ENCODE measurements around the gene SRGAP3.
A peak's percentile ranks its signal among the peaks of the same experiment; 100 is the strongest.
"Not testable (repeated sequence)": the region's sequence is repeated elsewhere in the genome, so short reads cannot be mapped to it uniquely, and the experiment has no call there.

The SRGAP3 gene

DNA sequence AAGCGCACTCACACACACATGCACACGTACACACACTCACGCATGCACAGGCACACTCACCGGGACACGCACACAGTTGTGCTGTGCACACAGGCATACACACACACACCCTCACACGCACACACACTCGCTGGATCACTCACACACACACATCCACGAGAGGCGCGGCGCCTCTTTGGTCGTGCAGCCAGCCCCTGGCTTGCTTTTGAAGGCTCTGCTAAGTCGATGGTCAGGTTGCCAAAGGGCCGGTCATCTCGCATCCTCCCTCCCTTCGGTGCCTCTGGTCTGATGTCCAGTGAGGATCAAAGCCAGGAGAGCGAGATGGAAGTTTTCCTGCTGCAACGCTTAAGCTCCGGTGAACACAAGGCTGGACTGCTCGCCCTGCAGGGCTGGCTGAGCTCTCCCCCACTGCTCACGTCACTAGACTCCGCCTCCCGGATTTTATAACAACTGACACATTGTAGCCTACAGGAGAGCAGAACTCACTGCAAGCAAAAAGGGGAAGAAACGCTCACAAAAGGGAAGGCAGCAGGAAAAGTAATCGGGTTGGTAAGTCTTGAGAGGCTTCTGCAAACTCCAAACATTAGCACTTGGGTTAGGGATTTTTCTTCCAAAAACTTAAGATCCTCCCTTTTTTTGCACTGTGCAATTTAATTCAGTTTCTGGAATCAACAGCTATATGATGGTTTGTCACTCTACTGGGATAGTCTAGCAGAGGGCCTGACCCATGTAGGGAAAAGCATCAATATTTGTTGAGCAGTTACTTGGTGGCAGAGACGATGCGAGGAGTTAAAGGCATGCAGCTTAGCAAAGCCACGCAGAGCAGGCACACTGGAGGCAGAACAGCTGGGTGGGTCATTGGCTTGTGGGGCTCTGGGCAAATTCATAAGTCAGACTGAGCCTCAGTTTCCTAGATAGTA is at the start of gene SRGAP3:
Gene SRGAP3 (minus strand): TSS at position 374 of the 920 bp plus-strand sequence. CDS start 695 bp downstream, outside the sequence.
- peak; percentile 80 to 86 for DNase-seq

DNA sequence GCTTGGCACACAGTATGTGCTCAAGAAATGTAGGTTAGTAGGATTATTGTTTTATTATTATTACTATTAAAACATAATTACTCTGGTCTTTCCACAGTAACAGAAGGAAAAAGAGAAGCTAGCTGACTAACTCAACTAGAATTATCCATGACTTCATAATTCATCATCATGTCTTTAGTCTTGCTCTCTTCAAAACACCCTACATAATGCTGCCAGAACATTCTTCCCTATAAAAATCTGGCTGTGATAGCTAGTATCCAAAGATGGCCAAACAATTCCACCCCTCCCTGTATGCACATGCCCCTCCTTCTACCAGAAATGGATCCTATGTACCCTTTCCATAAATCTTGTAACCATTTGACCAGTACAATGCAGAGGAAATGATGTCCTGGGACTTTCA is 48.8 kb upstream of the SRGAP3 start:
- no peak for DNase-seq

DNA sequence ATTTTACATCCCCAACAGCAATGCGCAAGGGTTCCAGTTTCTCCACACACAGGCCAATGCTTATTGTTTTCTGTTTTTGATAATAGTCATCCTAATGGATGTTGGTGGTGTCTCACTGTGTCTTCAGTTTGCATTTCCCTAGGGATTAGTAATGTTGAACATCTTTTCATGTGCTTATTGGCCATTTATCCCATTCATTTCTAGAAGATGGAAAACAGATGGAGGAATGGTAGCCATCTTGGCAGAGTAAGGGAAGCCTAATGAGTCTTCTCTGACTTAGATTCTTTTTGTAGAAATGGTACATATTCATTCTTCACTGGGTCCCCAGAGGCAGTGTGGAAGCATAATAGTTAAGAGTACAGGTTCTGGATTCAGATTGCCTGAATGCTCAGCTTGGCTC is 46.8 kb upstream of the SRGAP3 start:
- DNase-seq = no peak

DNA sequence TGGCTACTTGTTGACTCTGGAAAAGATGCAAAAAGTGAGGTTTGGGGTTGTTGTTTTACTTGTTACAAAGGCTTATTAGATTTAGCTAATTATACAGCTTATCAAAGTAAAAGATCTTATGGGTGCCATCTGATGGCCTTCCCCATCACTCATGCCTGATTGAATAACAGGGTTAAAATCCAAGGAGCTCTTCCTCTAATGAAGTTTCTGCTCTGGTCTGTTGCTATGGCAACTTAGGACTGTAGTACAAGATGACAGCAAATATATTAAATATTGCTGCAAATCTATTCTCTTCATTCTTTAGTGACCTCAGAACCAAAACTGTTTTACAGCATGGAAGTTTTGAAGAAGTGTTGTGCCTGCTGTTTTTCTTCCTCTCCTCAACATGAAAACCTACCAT is 45.6 kb upstream of the SRGAP3 start:
- DNase-seq = no peak

DNA sequence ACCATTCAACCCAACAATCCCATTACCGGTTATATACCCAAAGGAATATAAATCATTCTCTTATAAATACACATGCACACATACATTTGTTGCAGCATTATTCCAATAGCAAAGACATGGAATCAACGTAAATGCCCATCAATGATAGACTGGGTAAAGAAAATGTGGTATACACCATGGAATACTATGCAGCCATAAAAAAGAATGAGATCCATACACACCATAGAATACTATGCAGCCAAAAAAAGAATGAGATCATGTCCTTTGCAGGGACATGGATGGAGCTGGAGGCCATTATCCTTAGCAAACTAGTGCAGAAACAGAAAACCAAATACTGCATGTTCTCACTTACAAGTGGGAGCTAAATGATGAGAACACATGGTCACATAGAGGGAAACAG is 44.5 kb upstream of the SRGAP3 start:
- not testable (repeated sequence) for DNase-seq

DNA sequence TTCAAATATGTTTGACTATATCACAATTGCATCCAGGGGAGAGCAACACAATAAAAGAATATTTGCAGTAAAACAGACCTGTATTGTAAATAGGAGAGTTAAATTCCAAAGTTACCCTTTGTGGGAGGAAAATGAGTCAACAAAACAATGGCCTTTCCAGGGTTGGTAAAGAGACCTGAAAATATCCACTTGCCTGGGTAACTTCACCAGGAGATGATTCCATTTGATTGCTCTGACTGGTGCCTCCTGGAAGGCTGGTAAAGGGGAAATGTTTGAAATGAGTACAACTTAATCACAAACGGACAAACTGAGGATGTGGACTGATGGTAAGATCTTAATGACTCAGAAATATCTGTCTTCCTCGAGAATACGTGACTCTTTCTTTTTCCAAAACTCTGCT is 43.6 kb upstream of the SRGAP3 start:
- DNase-seq = no peak

DNA sequence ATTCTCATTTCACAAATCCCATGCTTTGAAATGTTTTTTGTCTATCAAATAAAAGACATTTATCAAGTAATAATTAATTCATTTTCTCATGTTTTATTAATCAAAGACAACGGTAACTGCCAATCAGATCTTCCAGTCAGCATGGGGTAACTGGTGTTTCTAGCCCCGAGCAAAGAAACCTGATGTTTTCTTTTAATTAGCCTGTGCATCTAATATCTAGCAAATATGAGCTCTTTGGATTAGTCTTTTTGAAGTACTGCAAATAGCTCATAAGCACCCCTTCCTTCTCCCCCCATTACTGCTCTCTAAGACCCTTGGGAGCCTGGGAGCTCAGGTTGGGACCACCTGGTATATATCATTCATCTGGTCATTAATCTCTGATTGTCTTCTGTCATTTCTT is 43.1 kb upstream of the SRGAP3 start:
- DNase-seq = no peak

DNA sequence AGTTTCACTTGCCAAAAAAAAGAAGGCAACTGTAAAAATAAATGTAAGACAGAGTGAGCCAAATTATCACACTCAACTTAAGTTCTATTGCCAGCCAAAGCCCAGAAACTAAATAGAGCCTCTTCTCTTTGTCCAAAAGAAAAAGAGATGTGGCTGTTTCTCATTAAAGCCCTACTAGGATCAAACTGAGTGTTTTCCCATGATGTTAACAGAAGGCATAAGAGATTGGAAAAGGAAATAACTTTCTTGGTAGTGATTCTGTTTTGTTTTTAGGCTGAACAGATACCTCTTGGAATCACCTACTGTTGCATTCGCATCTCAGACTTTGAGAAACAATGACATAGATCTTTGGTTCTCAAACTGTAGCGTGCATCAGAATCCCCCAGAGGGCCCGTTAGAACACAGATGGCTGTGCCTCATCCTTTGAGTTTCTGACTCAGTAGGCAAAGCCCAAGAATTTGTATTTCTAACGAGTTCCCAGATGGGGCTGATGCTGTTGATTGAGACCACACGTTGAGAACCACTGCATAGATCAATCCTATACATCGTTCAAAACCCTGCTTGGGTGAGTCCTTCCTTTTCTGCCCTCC is 42.5 kb upstream of the SRGAP3 start:
- no peak for DNase-seq

DNA sequence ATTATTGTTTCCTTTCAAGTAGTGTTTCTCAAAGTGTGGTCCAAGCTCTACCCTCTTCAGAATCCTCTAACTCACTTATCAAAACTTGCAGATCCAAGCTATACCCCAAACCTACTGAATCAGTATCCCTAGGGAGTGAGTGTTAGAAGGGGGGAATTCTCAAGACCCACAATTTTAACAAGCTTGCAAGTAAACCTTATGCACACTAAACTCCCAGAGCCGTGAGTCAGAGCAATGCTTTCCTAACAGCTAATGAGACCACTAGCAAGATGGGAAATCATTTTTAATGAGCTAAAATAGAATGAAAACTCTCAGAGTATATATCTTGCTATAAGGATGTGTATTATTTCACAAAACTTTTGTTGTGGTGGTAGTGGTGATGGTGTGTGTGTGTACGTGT is 41.1 kb upstream of the SRGAP3 start:
- no peak for DNase-seq

DNA sequence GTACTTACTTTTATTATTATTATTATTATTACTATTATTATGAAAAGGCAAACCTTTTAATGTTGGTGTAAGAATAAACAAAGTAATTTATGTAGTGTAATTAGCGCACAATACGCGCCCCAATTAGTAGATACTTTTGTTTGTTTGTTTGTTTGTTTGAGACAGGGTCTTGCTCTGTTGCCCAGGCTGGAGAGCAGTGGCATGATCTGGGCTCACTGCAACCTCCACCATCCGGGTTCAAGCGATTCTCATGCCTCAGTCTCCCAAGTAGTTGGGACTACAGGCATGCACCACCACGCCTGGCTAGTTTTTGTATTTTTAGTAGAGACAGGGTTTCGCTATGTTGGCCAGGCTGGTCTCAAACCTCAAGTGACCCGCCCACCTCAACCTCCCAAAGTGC is 32.1 kb upstream of the SRGAP3 start:
- not testable (repeated sequence) for DNase-seq

DNA sequence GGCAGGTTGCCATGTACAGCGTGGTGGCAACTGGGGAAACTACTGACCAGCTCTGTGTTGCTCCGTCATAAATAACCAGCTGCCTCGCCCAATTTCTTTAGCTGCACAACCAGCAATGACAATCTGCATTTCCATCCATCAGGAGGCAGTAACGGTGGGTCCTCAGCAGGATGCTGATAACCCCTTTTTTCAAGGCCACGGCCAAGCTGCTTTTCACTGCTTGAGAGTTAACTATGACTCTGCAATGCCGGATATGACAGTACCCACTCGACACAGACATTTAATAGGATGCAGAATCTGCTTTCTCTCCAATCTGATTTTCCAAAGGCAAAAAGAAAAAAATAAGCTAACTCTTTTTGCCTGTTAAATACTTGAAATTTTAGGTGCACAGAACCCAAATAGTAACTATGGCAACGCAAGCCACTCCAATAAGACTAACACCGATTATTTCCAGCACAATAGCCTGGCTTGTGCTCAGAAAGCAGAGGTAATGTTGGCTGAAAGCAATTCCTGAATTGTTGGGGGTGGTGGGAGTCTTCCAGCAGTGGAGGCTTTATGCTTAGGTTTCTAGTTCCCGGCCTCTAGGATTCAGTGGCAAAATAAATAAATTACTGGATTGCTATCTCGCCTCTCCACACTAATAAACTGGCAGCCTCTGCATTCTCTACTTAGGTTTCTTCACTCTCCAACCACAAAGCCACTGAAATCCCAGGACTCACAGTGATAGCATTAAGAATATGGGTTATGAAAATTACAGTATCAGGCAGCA is 31.2 kb upstream of the SRGAP3 start:
- DNase-seq = no peak

DNA sequence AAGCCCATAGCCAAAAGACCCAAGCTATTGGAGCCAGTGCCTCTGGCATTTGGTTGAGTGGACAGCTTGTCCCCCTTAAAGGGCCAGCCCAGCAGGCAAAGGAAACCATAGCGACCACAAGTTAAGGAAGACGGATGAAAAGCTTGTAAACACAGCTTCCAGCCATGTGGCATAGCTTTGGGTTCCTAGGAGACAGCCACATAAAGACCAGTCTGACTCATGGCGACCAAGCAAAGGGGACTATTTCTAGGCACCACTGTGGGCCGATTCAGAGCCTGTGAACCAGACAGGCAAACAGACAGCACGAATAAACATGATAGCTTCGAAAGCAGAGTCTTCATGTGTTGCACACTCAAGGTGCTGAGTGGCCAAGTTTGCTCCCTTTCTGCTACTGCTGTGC is 30.5 kb upstream of the SRGAP3 start:
- no peak for DNase-seq

DNA sequence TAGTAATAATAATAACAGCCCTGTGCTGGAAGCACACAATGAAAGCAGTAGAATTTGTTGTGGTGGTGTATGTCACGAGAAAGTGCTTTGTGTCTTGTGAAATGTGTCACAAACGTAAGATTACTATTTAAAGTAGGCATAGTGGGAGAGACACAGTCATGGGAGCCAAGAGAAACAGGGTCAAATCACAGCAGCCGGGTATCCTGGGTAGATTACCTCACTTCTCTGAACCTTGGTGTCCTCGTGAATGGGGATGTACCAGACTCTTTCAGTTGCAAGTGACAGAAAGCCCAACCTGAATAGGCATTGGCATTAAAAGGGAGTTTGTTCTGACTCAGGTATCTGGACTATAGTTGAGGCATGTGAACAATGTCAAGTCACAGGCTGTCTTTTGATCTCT is 29.1 kb upstream of the SRGAP3 start:
- no peak for DNase-seq

DNA sequence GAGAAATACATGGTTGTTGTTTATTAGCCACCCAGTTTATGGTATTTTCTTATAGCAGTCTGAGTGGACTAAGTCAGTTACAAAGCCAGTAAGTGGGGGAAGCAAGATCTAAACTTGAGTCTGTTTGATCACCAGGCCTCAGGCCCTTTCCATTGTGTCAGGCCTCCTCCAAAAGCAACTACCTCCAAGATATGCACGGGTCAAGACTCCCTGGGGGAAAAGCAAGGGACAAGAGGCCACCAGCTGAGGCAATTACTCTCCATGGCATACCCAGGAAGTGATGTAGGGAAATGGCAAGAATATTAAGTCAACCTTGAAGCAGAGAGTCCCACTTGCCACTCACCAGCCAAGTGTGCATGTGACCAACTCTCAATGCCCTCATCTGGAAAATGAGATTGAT is 28.6 kb upstream of the SRGAP3 start:
- DNase-seq = no peak

DNA sequence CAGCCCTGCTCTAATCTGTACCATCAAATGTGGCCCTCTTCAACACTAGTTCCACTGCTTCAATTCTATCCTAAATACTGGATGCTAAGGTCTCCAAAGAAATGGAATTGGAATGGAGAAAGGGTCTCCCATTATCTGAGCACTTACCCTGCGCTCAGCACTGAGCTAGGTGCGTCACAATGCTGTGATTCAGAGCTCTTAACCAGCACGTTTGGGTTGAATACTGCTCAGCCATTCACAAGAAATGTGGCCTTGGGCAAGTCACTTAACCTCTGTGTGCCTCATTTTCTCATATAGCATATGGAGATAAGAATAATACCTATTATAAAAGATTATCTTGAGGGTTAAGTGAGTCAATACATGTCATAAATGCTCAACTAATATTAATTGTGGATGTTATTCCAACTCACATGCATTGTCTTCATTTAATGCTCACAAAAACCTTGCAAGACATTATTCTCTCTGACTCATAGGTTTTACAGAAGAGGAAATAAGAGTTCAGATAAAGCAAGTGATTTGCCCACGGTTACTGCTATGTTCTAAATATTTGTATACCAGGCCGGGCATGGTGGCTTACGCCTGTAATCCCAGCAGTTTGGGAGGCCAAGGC is 27.4 kb upstream of the SRGAP3 start:
- no peak for DNase-seq

DNA sequence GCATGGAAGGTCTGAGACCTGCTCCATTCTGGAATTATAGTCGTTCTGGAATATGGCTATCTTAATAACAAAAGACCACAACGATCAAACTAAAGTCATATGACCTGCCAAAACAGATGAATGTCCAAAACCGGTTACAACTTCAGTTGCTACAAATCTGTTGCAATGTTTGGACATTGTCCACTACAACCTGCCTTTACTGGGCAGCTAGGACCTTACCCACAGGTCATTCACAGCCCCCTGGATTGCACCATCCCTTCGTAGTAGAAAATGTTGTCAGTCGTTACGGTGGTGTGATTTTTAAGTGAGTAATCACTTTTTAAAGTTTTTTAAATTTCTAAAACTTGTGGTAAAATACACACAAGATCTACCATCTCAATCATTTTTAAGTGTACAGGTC is 22.5 kb upstream of the SRGAP3 start:
- DNase-seq = no peak

DNA sequence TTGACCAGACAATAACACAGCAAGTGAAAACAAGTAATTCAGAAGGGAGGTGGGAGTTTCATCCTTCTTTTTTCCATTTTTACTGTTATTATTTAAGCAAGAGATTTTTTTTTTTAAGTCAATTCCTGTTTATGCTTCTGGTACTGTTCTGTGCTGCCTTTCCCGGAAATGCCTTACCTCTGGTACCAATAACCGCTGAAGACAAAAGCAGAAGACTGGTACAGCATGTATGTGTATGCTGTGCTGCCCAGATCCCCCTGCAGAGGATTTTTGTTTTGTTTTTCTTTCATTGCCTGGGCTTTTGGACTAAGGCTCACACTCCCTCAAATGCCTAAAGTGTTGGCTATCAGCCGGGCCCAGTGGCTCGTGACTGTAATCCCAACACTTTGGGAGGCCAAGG is 21.3 kb upstream of the SRGAP3 start:
- no peak for DNase-seq

DNA sequence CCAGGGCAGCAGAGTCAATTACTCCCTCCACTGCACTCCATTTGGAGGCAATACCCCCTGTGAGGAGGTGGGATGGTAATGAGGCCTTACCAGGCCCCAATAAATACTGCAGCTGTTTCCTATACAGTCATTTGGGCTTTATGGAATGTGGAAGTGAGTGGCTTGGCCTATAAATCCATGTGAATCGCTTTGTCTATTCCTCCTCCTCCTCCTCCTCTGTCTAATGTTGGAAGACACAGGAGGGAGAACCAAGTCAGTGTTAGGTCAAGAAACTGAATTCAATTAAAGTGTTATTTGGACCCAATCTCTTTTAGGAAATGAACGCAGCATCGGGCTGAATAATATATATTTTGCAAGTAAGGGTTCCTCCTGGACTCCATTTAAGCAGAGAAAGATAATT is 17.3 kb upstream of the SRGAP3 start:
- DNase-seq = no peak

DNA sequence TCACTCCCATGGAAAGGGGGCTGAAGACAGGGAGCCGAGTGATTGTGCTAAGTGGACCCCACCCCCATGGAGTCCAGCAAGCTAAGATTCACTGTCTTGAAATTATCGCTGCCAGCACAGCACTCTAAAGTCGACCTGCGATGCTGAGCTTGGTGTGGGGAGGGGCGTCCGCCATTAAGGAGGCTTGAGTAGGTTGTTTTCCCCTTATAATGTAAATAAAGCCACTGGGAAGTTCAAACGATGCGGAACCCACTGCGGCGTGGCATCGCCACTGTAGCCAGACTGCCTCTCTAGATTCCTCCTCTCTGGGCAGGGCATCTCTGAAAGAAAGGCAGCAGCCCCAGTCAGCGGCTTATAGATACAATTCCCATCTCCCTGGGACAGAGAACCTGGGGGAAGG is 10.9 kb upstream of the SRGAP3 start:
- no peak for DNase-seq

DNA sequence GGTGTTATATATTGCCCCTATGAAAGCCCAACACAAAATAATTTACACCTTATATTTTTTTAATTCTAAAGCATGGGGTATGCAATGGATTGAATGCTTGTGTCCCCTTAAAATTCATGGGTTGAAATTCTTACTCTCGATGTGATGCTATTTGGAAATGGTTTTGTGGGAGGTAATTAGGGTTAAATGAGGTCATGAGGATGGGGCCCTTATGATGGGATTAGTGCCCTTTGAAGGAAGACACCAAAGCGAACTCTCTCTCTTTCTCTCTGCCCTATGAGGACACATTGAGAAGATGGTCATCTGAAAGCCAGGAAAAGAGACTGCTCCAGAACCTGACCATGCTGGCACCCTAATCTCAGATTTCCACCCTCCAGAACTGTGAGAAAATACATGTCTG is 7.6 kb upstream of the SRGAP3 start:
- no peak for DNase-seq

DNA sequence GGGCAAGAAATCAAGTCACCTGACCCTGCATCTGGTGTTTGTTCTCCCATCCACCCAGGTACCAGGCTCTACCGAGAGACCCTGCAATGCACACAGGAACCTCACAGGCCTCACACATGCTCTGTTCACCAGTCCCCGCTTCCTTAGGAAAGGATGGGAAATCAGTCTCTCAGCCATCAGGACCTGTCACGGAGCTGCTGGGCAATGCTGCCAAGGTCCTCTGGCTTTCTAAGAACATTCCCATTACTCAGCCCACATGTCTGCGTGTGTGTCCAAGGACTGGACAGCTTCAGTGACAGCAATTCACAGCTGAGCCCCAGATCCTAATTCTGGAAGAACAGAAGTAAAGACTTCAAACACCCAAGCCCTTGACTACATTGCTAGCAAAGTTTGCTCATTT is 6.5 kb upstream of the SRGAP3 start:
- no peak for DNase-seq

DNA sequence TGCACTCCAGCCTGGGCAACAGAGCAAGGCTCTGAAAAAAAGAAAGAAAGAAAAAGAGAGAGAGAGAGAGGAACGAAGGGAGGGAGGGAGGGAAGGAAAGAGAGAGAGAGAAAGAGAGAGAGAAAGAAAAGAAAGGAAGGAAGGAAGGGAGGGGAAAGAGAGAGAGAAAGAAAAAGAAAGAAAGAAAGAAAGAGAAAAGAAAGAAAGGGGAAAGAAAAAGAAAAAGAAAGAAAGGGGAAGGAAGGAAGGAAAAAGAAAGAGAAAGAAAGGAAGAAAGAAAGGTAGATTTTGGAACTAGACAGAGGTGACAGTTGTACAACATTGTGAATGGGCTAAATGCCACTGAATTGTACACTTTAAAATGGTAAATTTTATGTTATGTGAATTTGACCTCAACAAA is 5.3 kb upstream of the SRGAP3 start:
- no peak for DNase-seq

DNA sequence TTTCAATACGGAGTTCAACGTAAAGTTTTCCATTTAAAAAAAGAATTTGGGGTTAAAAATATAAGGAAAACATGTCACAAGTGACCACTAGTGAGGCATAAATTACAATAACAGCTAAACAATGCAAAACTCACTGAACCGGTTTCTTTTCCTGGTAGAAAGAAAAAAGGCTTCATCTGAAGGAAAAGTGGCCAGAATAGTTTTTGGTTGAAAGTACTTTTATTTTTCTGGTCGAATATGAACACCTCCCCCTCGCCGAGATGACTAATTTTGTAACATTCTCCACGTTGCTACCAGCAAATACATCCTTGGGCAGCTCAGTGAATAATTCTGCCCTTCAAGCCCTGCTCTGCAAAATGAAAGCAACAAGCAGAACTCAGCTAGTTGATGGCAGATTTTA is 3.9 kb upstream of the SRGAP3 start:
- DNase-seq = no peak

Data from activated CD4-positive, alpha-beta T cell treated with anti-CD3 and anti-CD28 coated beads, Interleukin-2, amount 50 U/mL, for 48 hours (primary cell).